Sigmoid colon (tissue), 4 donors: Measurements from ENCODE around the gene TNRC18.

Experiments used
- CTCF ChIP-seq, 4 experiments: fragments of 450-650 bp in 3 of 4; fragments of 200-600 bp in 1 of 4; IDR thresholded peaks; one replicate each; pipeline ENCODE4 v1.5.1; 2016 to 2019; ENCODE audit warnings: antibody characterized with exemption in 4 of 4, mild to moderate bottlenecking in 3 of 4, moderate library complexity in 2 of 4
- EP300 ChIP-seq, 4 donors: sonication (generic); formaldehyde crosslinking; IDR thresholded peaks; one replicate each; pipeline ENCODE4 v1.6.1; 2017; ENCODE audit warnings: antibody characterized with exemption in 4 of 4
- POLR2A ChIP-seq, 2 donors: fragments of 450-650 bp; IDR thresholded peaks; one replicate each; pipeline ENCODE4 v1.6.1; 2016; ENCODE audit warnings: antibody characterized with exemption in 2 of 2, mild to moderate bottlenecking in 2 of 2, moderate library complexity in 2 of 2
- POLR2AphosphoS5 ChIP-seq, 4 donors: sonication (generic); formaldehyde crosslinking; IDR thresholded peaks; one replicate each; pipeline ENCODE4 v1.6.1; 2017; ENCODE audit warnings: antibody characterized with exemption in 4 of 4

GRCh38 chr7:5433181-5433580 lies 9.5 kb upstream of the TNRC18 start:
- TF ChIP-seq CTCF (IDR thresholded peaks at IDR 0.05) (no peak), POLR2AphosphoS5 (IDR thresholded peaks at IDR 0.05) (no peak), POLR2A (IDR thresholded peaks at IDR 0.05) (no peak), EP300 (IDR thresholded peaks at IDR 0.05) (no peak)
